Epithelial cell of proximal tubule (primary cell): ENCODE measurements around the gene BCKDHB. TPM values are rescaled to one million over a fixed set of nuclear protein-coding genes. Genes with fewer than 3 reads are reported as not detected.
"Not testable (repeated sequence)": the region's sequence is repeated elsewhere in the genome, so short reads cannot be mapped to it uniquely, and the experiment has no call there.

Experiments used
- DNase-seq: peaks from one replicate; pipeline ENCODE4 v3.0.0-alpha.2; 2011; ENCODE audit warnings: low read depth
- H3K4me3 ChIP-seq: 2 replicates; pipeline ENCODE4 v1.5.1; 2011; ENCODE audit warnings: low read depth, mild to moderate bottlenecking, low read length
- total RNA-seq: library from RNA; depleted of rRNA; stranded (reverse); fragments of >200 nt; gene quantifications from 2 replicates; pipeline ENCODE4 v1.2.3, GENCODE V29; 2015
- TF ChIP-seq, protein P1 (sequence below): conservative IDR thresholded peaks from 2 replicates; pipeline ENCODE4 v1.5.1; 2012; ENCODE audit warnings: low read depth, mild to moderate bottlenecking, low read length

Gene BCKDHB
- total RNA-seq, 1 donor from 2014 or later = 11.9 TPM

DNA sequence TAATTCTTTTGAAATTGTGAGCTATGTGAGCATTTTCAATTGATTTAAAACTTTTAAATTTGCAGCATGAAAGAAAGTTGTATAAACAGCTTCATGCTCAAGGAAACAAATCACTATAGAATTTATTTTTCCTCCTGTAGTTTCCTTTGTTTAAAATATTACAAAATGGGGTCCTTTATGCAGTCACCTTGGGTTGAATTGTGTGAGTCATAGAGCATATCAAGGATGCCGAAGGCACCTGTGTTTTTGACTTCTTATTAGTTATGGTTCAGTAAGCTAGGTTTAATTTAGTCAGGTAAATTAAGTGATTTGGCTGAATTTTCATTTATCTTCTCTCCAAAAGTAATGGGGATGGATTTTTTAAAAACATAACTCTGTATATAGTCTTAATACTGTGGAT is 96.8 kb downstream of the BCKDHB start:
- no peak for DNase-seq
- TF ChIP-seq, protein P1, sequence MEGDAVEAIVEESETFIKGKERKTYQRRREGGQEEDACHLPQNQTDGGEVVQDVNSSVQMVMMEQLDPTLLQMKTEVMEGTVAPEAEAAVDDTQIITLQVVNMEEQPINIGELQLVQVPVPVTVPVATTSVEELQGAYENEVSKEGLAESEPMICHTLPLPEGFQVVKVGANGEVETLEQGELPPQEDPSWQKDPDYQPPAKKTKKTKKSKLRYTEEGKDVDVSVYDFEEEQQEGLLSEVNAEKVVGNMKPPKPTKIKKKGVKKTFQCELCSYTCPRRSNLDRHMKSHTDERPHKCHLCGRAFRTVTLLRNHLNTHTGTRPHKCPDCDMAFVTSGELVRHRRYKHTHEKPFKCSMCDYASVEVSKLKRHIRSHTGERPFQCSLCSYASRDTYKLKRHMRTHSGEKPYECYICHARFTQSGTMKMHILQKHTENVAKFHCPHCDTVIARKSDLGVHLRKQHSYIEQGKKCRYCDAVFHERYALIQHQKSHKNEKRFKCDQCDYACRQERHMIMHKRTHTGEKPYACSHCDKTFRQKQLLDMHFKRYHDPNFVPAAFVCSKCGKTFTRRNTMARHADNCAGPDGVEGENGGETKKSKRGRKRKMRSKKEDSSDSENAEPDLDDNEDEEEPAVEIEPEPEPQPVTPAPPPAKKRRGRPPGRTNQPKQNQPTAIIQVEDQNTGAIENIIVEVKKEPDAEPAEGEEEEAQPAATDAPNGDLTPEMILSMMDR = no peak
- no peak overlapping the region for H3K4me3 ChIP-seq

DNA sequence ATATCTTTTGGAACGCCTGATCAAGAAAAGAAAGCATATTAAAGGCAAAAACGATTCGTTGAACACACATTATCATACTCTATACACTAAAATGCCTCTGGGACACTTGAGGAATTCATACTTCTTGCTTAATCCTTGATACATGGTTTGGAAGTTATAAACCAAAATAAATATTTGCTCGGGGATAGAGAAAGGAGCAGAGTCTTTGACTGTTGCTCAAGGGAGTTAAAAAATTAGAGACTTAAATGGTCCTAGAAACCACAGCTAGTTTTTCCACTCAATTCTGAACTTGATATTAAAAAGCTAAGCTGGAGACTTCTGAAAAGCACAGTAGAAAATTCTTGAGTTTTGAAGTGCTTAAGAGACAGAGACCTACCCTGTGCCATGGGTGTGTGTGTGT is 98.9 kb downstream of the BCKDHB start:
- H3K4me3 ChIP-seq = no peak overlapping the region
- DNase-seq = no peak
- TF ChIP-seq, protein P1 = no peak

DNA sequence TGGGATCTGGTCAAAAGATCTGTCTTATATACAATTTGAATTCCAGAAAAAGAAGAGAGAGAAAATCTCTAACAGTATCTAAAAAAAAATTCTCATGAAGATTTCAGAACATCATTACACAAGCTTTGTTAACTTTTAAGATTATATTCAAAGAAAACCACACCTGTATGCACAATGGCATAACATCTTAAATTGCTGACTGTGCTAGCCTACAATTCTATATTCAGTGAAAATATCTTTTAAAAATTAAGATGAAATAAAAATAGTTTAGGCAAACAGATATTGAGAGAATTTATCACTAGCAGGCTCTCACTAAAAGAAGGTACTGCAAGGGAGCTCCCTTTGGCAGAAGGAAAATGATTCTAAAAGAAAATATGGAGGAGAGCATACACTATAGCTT is 100.3 kb downstream of the BCKDHB start:
- DNase-seq = no peak
- no peak overlapping the region for H3K4me3 ChIP-seq
- TF ChIP-seq, protein P1 = no peak

DNA sequence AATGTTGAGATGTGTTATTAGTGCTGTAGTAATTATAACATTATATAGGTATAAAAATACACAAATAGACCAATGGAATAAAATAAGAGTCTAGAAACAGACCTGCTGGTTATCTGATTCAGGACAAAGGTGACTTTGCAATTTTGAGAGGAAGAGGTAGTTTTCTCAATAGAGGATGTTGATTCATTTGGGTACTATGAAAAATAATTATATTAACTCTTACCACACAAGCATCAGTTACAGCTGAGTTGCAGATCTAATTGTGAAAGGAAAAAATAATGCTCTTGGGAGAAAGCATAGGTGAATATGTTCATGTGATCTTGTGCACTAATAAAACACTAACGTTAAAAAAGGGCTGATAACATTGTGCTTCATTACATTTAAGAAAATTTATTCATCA is 103.0 kb downstream of the BCKDHB start:
- TF ChIP-seq, protein P1 = no peak
- H3K4me3 ChIP-seq = no peak overlapping the region
- no peak for DNase-seq

DNA sequence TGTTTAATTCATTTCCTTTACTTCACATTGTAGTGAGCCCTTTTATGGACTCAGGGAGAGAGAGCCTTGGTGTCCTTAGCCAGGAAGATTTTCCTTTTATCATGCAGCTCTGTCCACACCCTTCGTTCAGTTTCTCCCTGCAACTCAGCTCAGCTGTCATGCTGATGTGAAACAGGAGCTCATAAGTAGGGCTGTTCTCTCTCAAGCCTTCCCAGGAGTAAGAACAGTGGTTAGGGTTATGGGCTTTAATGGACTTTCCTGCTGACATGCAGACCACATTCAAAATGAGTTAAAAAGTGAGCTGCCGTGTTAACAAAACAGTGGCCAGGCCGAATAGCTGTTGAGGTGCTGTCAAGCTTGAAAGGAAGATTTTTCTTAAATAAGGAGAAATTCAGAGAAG is 104.1 kb downstream of the BCKDHB start:
- TF ChIP-seq, protein P1 = no peak
- no peak for DNase-seq
- H3K4me3 ChIP-seq = no peak overlapping the region

DNA sequence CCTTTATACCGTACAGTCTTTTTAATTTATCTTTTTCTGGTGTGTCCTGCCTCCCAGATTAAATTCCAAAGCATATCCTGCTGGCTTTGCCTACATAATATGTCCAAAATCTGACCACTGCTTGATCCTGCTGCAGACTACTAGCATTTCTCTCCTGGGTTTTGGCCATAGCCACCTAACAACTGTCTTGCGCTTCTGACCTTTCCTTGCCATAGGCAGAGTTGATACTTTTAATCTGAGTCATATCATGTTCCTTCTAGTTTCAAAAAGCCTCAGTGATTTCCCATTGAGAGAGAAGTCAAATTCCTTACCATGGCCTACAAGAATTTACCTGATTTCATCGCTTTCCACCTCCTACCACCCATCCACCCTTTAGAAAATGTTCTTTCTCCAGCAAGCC is 104.8 kb downstream of the BCKDHB start:
- TF ChIP-seq, protein P1 = no peak
- H3K4me3 ChIP-seq = no peak overlapping the region
- no peak for DNase-seq

DNA sequence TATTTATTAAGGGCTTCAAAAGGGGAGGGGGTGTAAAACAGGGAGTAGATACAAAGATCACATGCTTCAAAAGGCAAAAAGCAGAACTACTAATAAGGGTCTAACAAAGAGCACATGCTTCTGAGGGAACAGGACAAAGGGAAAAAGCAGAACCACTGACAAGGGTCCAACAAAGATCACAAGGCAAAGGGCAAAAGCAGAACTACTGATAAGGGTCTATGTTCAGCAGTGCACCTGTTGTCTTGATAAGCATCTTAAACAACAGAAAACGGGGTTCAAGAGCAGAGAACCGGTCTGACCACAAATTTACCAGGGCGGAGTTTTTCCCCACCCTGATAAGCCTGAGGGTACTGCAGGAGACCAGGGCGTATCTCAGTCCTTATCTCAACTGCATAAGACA is 105.4 kb downstream of the BCKDHB start:
- DNase-seq, H3K4me3 ChIP-seq: not testable (repeated sequence)
